Parathyroid adenoma (tissue), 2 donors: Measurements from ENCODE around the gene BAIAP2.

Source experiments
- H2AFZ ChIP-seq: fragments of 300-600 bp; sonication (generic); one replicate; pipeline ENCODE4 v1.7.0; 2017; ENCODE audit warnings: antibody characterized with exemption, mild to moderate bottlenecking
- H3K27ac ChIP-seq: fragments of 300-600 bp; sonication (generic); one replicate; pipeline ENCODE4 v1.7.0; 2017
- H3K27me3 ChIP-seq: fragments of 300-600 bp; sonication (generic); one replicate; pipeline ENCODE4 v1.7.0; 2017; ENCODE audit warnings: low read length; ENCODE audit not compliant: control insufficient read depth, insufficient read depth
- H3K36me3 ChIP-seq: fragments of 300-600 bp; sonication (generic); one replicate; pipeline ENCODE4 v1.7.0; 2017; ENCODE audit warnings: low read length; ENCODE audit not compliant: control insufficient read depth, insufficient read depth
- H3K4me1 ChIP-seq: fragments of 300-600 bp; sonication (generic); one replicate; pipeline ENCODE4 v1.7.0; 2017; ENCODE audit warnings: control low read depth
- H3K4me2 ChIP-seq: fragments of 300-600 bp; sonication (generic); one replicate; pipeline ENCODE4 v1.7.0; 2017; ENCODE audit warnings: low read length
- H3K4me3 ChIP-seq: fragments of 300-600 bp; sonication (generic); one replicate; pipeline ENCODE4 v1.7.0; 2017; ENCODE audit warnings: low read depth, low read length
- H3K79me2 ChIP-seq: fragments of 300-600 bp; sonication (generic); one replicate; pipeline ENCODE4 v1.7.0; 2017; ENCODE audit warnings: control low read depth
- H3K9ac ChIP-seq: fragments of 300-600 bp; sonication (generic); one replicate; pipeline ENCODE4 v1.7.0; 2017; ENCODE audit warnings: mild to moderate bottlenecking
- H3K9me3 ChIP-seq: fragments of 300-600 bp; sonication (generic); one replicate; pipeline ENCODE4 v1.7.0; 2017; ENCODE audit warnings: low read length; ENCODE audit not compliant: control insufficient read depth
- CTCF ChIP-seq: fragments of 300-600 bp; sonication (generic); IDR thresholded peaks from one replicate; pipeline ENCODE4 v1.7.0; 2017; ENCODE audit warnings: antibody characterized with exemption, mild to moderate bottlenecking
- donor health status: primary hyperparathyroidism.

BAIAP2 gene

GRCh38 chr17:81026266-81027036, 8.5 kb upstream of the BAIAP2 start:
- Histone ChIP-seq H3K36me3 (no peaks in the 10 kb centered on the region), H3K79me2 (no peaks in the 10 kb centered on the region), H3K4me1 (peaks cover 2% of the 10 kb centered on the region), H3K27me3 (no peaks in the 10 kb centered on the region), H2AFZ (no peak overlapping the region), H3K9me3 (no peaks in the 10 kb centered on the region), H3K9ac (no peak overlapping the region), H3K4me2 (no peak overlapping the region), H3K4me3 (no peak overlapping the region), H3K27ac (no peak overlapping the region)
- no peak for TF ChIP-seq CTCF

- TF ChIP-seq CTCF, result no peak
- H3K4me1 ChIP-seq, result peaks cover 2% of the 10 kb centered on the region
- no peak overlapping the region for H2AFZ ChIP-seq
- no peak overlapping the region for H3K4me3 ChIP-seq
- no peaks in the 10 kb centered on the region for H3K79me2 ChIP-seq
- H3K27ac ChIP-seq, result no peak overlapping the region
- peak overlapping the region; percentile 43 for H3K4me2 ChIP-seq
- no peaks in the 10 kb centered on the region for H3K36me3 ChIP-seq
- no peak overlapping the region for H3K9ac ChIP-seq
- H3K27me3 ChIP-seq, result no peaks in the 10 kb centered on the region
- H3K9me3 ChIP-seq, result no peaks in the 10 kb centered on the region
Measured at GRCh38 chr17:81027038-81027437, 7.9 kb upstream of the BAIAP2 start.

- Histone ChIP-seq H3K9me3 (no peaks in the 10 kb centered on the region), H3K4me2 (peak overlapping the region; percentile 43), H2AFZ (no peak overlapping the region), H3K79me2 (no peaks in the 10 kb centered on the region), H3K27ac (no peak overlapping the region), H3K4me1 (peaks cover 2% of the 10 kb centered on the region), H3K36me3 (no peaks in the 10 kb centered on the region), H3K4me3 (no peak overlapping the region), H3K9ac (no peak overlapping the region), H3K27me3 (no peaks in the 10 kb centered on the region)
- no peak for TF ChIP-seq CTCF
Measured at GRCh38 chr17:81027591-81028505, 7.1 kb upstream of the BAIAP2 start.

- no peak for TF ChIP-seq CTCF
- Histone ChIP-seq H3K27ac (no peak overlapping the region), H3K4me3 (no peak overlapping the region), H3K9me3 (no peaks in the 10 kb centered on the region), H3K9ac (no peak overlapping the region), H3K36me3 (no peaks in the 10 kb centered on the region), H3K4me2 (no peak overlapping the region), H3K27me3 (no peaks in the 10 kb centered on the region), H3K4me1 (peaks cover 2% of the 10 kb centered on the region), H3K79me2 (no peaks in the 10 kb centered on the region), H2AFZ (no peak overlapping the region)
Measured at GRCh38 chr17:81028506-81028858, 6.5 kb upstream of the BAIAP2 start.
